ENCODE results near the gene ZNF775. TPM values are rescaled to one million over a fixed set of nuclear protein-coding genes. Genes with fewer than 3 reads are reported as not detected.

Gene ZNF775
- total and polyA plus RNA-seq, 2 of the 13 experiments (the other 11 are each of a cell fraction or from before 2014, with no cell fraction given) = 3.1 to 3.2 TPM

GRCh38 chr7:150378853-150379440 lies at the start of gene ZNF775 (continued):
- TF ChIP-seq ASH2L (IDR thresholded peaks at IDR 0.05; ENCODE audit: insufficient read length, low read depth, low read length) (peak; percentile 19), ZNF790 (CRISPR knock-in tag; IDR thresholded peaks at IDR 0.05; ENCODE audit: borderline replicate concordance) (no peak), ZNF841 (CRISPR knock-in tag; IDR thresholded peaks at IDR 0.05; ENCODE audit: borderline replicate concordance) (no peak), ZNF616 (CRISPR knock-in tag; IDR thresholded peaks at IDR 0.05; ENCODE audit: low read depth) (no peak), ZKSCAN1 (IDR thresholded peaks at IDR 0.05; ENCODE audit: low read length) (no peak), KDM5B (CRISPR knock-in tag; IDR thresholded peaks at IDR 0.05; ENCODE audit: borderline replicate concordance) (no peak; the same call in 1 of the 2 replicates), NFRKB (IDR thresholded peaks at IDR 0.05) (no peak), GMEB2 (CRISPR knock-in tag; IDR thresholded peaks at IDR 0.05; ENCODE audit: low read depth) (no peak), RERE (CRISPR knock-in tag; IDR thresholded peaks at IDR 0.05; ENCODE audit: low read depth) (no peak), MED1 (CRISPR knock-in tag; IDR thresholded peaks at IDR 0.05) (peak; percentile 59), ETV6 (CRISPR knock-in tag; conservative IDR thresholded peaks at IDR 0.05) (peak; percentile 22), PHB2 (IDR thresholded peaks at IDR 0.05; ENCODE audit: partially characterized antibody) (no peak), SATB2 (CRISPR knock-in tag; IDR thresholded peaks at IDR 0.05) (0 out of 2 replicates have a peak, but pooled peaks have one; percentile 42), RBFOX2 (IDR thresholded peaks at IDR 0.05; ENCODE audit: low read depth, low read length) (peak; percentile 99)
- TF ChIP-seq, protein P1, sequence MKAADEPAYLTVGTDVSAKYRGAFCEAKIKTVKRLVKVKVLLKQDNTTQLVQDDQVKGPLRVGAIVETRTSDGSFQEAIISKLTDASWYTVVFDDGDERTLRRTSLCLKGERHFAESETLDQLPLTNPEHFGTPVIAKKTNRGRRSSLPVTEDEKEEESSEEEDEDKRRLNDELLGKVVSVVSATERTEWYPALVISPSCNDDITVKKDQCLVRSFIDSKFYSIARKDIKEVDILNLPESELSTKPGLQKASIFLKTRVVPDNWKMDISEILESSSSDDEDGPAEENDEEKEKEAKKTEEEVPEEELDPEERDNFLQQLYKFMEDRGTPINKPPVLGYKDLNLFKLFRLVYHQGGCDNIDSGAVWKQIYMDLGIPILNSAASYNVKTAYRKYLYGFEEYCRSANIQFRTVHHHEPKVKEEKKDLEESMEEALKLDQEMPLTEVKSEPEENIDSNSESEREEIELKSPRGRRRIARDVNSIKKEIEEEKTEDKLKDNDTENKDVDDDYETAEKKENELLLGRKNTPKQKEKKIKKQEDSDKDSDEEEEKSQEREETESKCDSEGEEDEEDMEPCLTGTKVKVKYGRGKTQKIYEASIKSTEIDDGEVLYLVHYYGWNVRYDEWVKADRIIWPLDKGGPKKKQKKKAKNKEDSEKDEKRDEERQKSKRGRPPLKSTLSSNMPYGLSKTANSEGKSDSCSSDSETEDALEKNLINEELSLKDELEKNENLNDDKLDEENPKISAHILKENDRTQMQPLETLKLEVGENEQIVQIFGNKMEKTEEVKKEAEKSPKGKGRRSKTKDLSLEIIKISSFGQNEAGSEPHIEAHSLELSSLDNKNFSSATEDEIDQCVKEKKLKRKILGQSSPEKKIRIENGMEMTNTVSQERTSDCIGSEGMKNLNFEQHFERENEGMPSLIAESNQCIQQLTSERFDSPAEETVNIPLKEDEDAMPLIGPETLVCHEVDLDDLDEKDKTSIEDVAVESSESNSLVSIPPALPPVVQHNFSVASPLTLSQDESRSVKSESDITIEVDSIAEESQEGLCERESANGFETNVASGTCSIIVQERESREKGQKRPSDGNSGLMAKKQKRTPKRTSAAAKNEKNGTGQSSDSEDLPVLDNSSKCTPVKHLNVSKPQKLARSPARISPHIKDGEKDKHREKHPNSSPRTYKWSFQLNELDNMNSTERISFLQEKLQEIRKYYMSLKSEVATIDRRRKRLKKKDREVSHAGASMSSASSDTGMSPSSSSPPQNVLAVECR (CRISPR knock-in tag; IDR thresholded peaks at IDR 0.05; ENCODE audit: borderline replicate concordance) = no peak
- TF ChIP-seq, protein P2, sequence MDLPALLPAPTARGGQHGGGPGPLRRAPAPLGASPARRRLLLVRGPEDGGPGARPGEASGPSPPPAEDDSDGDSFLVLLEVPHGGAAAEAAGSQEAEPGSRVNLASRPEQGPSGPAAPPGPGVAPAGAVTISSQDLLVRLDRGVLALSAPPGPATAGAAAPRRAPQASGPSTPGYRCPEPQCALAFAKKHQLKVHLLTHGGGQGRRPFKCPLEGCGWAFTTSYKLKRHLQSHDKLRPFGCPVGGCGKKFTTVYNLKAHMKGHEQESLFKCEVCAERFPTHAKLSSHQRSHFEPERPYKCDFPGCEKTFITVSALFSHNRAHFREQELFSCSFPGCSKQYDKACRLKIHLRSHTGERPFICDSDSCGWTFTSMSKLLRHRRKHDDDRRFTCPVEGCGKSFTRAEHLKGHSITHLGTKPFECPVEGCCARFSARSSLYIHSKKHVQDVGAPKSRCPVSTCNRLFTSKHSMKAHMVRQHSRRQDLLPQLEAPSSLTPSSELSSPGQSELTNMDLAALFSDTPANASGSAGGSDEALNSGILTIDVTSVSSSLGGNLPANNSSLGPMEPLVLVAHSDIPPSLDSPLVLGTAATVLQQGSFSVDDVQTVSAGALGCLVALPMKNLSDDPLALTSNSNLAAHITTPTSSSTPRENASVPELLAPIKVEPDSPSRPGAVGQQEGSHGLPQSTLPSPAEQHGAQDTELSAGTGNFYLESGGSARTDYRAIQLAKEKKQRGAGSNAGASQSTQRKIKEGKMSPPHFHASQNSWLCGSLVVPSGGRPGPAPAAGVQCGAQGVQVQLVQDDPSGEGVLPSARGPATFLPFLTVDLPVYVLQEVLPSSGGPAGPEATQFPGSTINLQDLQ (CRISPR knock-in tag; IDR thresholded peaks at IDR 0.05) = no peak
